H9 (cell line): Measurements from ENCODE around the gene ADAM11. TPM values are rescaled to one million over a fixed set of nuclear protein-coding genes. Genes with fewer than 3 reads are reported as not detected.

ENCODE experiments used
- DNase-seq: peaks from one replicate; pipeline ENCODE4 v3.0.0-alpha.2; 2017
- H2AFZ ChIP-seq: one replicate; pipeline ENCODE4 v1.6.1; 2013; ENCODE audit warnings: mild to moderate bottlenecking, low read length, control low read depth, moderate library complexity
- H2AK5ac ChIP-seq: 2 replicates; pipeline ENCODE4 v1.6.1; 2013; ENCODE audit warnings: low read length, control low read depth, mixed read lengths; ENCODE audit not compliant: insufficient read length
- H2BK120ac ChIP-seq: one replicate; pipeline ENCODE4 v1.6.1; 2013; ENCODE audit warnings: low read depth, mild to moderate bottlenecking, low read length, control low read depth, inconsistent platforms; ENCODE audit not compliant: poor library complexity, severe bottlenecking
- H2BK12ac ChIP-seq: 2 replicates; pipeline ENCODE4 v1.6.1; 2013; ENCODE audit warnings: low read length, control low read depth, mixed read lengths, low read depth; ENCODE audit not compliant: insufficient read length
- H2BK15ac ChIP-seq: 2 replicates; pipeline ENCODE4 v1.6.1; 2013; ENCODE audit warnings: low read depth, low read length, control low read depth
- H2BK20ac ChIP-seq: one replicate; pipeline ENCODE4 v1.6.1; 2013; ENCODE audit warnings: low read depth, mild to moderate bottlenecking, low read length, control low read depth, inconsistent platforms; ENCODE audit not compliant: poor library complexity, severe bottlenecking
- H2BK5ac ChIP-seq: 2 replicates; pipeline ENCODE4 v1.6.1; 2013; ENCODE audit warnings: low read length, control low read depth, mixed read lengths; ENCODE audit not compliant: insufficient read length
- H3K14ac ChIP-seq: 2 replicates; pipeline ENCODE4 v1.6.1; 2013; ENCODE audit warnings: low read length, control low read depth; ENCODE audit not compliant: insufficient read depth
- H3K18ac ChIP-seq: 2 replicates; pipeline ENCODE4 v1.6.1; 2013; ENCODE audit warnings: low read depth, mild to moderate bottlenecking, mixed read lengths, low read length, control low read depth; ENCODE audit not compliant: insufficient read length
- H3K23ac ChIP-seq: 2 replicates; pipeline ENCODE4 v1.6.1; 2013; ENCODE audit warnings: low read length, control low read depth, mixed read lengths, low read depth; ENCODE audit not compliant: insufficient read length
- H3K23me2 ChIP-seq: 2 replicates; pipeline ENCODE4 v1.6.1; 2013; ENCODE audit warnings: low read depth, mild to moderate bottlenecking, mixed read lengths, low read length, control low read depth; ENCODE audit not compliant: insufficient read length, poor library complexity, severe bottlenecking
- H3K27ac ChIP-seq: 2 replicates; pipeline ENCODE4 v1.5.1; 2013; ENCODE audit warnings: low read length, control low read depth, mixed read lengths, low read depth; ENCODE audit not compliant: insufficient read length
- H3K27me3 ChIP-seq: 2 replicates; pipeline ENCODE4 v1.6.1; 2013; ENCODE audit warnings: low read length, control low read depth, inconsistent platforms; ENCODE audit not compliant: insufficient read depth
- H3K4ac ChIP-seq: 2 replicates; pipeline ENCODE4 v1.6.1; 2013; ENCODE audit warnings: low read depth, mild to moderate bottlenecking, control low read depth, inconsistent platforms, low read length, moderate library complexity
- H3K4me1 ChIP-seq: 2 replicates; pipeline ENCODE4 v1.6.1; 2013; ENCODE audit warnings: low read length, control low read depth, inconsistent platforms; ENCODE audit not compliant: insufficient read depth
- H3K4me2 ChIP-seq: 2 replicates; pipeline ENCODE4 v1.6.1; 2013; ENCODE audit warnings: low read length, control low read depth, mixed read lengths; ENCODE audit not compliant: insufficient read length, insufficient read depth
- H3K56ac ChIP-seq: 2 replicates; pipeline ENCODE4 v1.6.1; 2013; ENCODE audit warnings: low read depth, mild to moderate bottlenecking, mixed read lengths, low read length, control low read depth; ENCODE audit not compliant: insufficient read length
- H3K79me1 ChIP-seq: 2 replicates; pipeline ENCODE4 v1.6.1; 2013; ENCODE audit warnings: low read depth, mild to moderate bottlenecking, moderate library complexity, low read length, control low read depth, inconsistent platforms; ENCODE audit not compliant: insufficient read depth, poor library complexity, severe bottlenecking
- H3K79me2 ChIP-seq: 2 replicates; pipeline ENCODE4 v1.6.1; 2013; ENCODE audit warnings: low read length, control low read depth, inconsistent platforms; ENCODE audit not compliant: insufficient read depth
- H3K9ac ChIP-seq: 2 replicates; pipeline ENCODE4 v1.6.1; 2013; ENCODE audit warnings: low read length, control low read depth, mixed read lengths; ENCODE audit not compliant: insufficient read length; ENCODE audit errors: extremely low read depth
- H3K9me3 ChIP-seq: one replicate; pipeline ENCODE4 v1.6.1; 2013; ENCODE audit warnings: low read depth, low read length, inconsistent platforms; ENCODE audit not compliant: control insufficient read depth
- H3T11ph ChIP-seq: one replicate; pipeline ENCODE4 v1.6.1; 2013; ENCODE audit warnings: mild to moderate bottlenecking, low read length, control low read depth, inconsistent platforms
- H4K20me1 ChIP-seq: one replicate; pipeline ENCODE4 v1.6.1; 2013; ENCODE audit not compliant: control insufficient read depth, insufficient read length, insufficient read depth
- H4K5ac ChIP-seq: 2 replicates; pipeline ENCODE4 v1.6.1; 2013; ENCODE audit warnings: low read depth, mild to moderate bottlenecking, mixed read lengths, low read length, control low read depth; ENCODE audit not compliant: insufficient read length
- H4K8ac ChIP-seq: replicated peaks from 2 replicates; pipeline ENCODE4 v1.6.1; 2013; ENCODE audit warnings: low read length, control low read depth, mixed read lengths, low read depth; ENCODE audit not compliant: insufficient read length
- H4K91ac ChIP-seq: 2 replicates; pipeline ENCODE4 v1.6.1; 2013; ENCODE audit warnings: low read depth, mild to moderate bottlenecking, moderate library complexity, mixed read lengths, low read length, control low read depth; ENCODE audit not compliant: insufficient read length
- H3K27ac Mint-ChIP-seq, 3 experiments: 2 replicates in 2 of 3; 3 replicates in 1 of 3; pipeline ENCODE4 v1.8.0; 2020 to 2021; ENCODE audit warnings: mixed read lengths in 3 of 3, mild to moderate bottlenecking in 1 of 3, moderate library complexity in 1 of 3
- H3K27me3 Mint-ChIP-seq: 2 replicates; pipeline ENCODE4 v1.8.0; 2021; ENCODE audit warnings: low read depth, mild to moderate bottlenecking, moderate library complexity, mixed read lengths
- H3K36me3 Mint-ChIP-seq, 3 experiments: 2 replicates in 2 of 3; 3 replicates in 1 of 3; pipeline ENCODE4 v1.8.0; 2020 to 2021; ENCODE audit warnings: low read depth in 3 of 3, mixed read lengths in 3 of 3; ENCODE audit not compliant: insufficient read depth in 1 of 3
- H3K4me1 Mint-ChIP-seq, 2 experiments: 2 replicates each; pipeline ENCODE4 v1.8.0; 2020; ENCODE audit warnings: mixed read lengths in 2 of 2
- H3K4me3 Mint-ChIP-seq, 2 experiments: 2 replicates in 1 of 2; 3 replicates in 1 of 2; pipeline ENCODE4 v1.8.0; 2020 to 2021; ENCODE audit warnings: mild to moderate bottlenecking in 2 of 2, mixed read lengths in 2 of 2, moderate library complexity in 1 of 2
- H3K9me3 Mint-ChIP-seq, 2 experiments: 2 replicates in 1 of 2; 3 replicates in 1 of 2; pipeline ENCODE4 v1.8.0; 2020; ENCODE audit warnings: mild to moderate bottlenecking in 2 of 2, mixed read lengths in 2 of 2, moderate library complexity in 1 of 2
- CTCF ChIP-seq: fragments of 200-600 bp; sonication (generic); conservative IDR thresholded peaks from 3 replicates; pipeline ENCODE4 v1.8.0; 2021; ENCODE audit warnings: antibody characterized with exemption, mild to moderate bottlenecking
- whole genome bisulfite sequencing: extraction: QIAGEN DNeasy Blood & Tissue Kit; methylation state at CpG from one replicate; pipeline ENCODE4 v1.1.7; 2013; ENCODE audit warnings: missing lambda C conversion rate, low lambda C conversion rate, mixed read lengths; ENCODE audit not compliant: insufficient read length; ENCODE audit errors: extremely low coverage; 5-methylcytosine and 5-hydroxymethylcytosine counted together
- total RNA-seq: library from RNA; stranded (reverse); gene quantifications from 2 replicates; pipeline ENCODE4 v1.2.1, GENCODE V29; 2021

The ADAM11 gene
- total RNA-seq, 1 experiment from 2014 or later = 4.6 TPM

DNA sequence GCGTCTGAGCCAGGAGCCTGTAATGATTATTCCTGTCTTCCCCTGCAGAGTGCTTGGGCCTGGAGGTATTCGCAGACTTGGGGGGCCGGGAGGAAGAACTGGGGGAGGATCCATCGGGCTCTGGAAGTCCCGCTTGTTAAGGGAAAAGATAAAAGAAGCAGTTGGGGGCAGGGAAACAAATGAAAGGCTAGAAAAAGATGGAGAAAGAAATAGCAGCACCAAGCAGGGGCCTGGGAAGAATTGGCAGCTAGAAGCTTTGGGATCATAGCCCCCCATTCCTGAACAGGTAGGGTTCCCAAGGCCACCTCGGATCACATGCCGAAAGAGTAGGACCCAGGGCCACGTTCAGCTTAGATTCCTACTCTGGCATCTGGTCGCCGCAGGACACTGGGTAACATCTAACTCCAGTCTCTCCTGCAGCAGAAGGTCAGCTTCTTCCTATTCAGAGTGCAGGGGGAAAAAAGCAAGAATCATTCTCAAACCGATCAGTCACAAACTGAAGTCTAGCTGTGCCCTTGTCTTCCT, 23.6 kb downstream of the ADAM11 start:
- Histone ChIP-seq H4K20me1 (no peaks in the 10 kb centered on the region), H2BK20ac (no peak overlapping the region), H2AK5ac (no peak overlapping the region), H2BK12ac (no peak overlapping the region), H3K56ac (no peak overlapping the region), H2AFZ (no peak overlapping the region), H3K4ac (no peak overlapping the region), H3K23me2 (no peaks in the 10 kb centered on the region), H3K9me3 (no peaks in the 10 kb centered on the region), H3K14ac (no peak overlapping the region), H3K79me1 (no peaks in the 10 kb centered on the region), H3K18ac (no peak overlapping the region), H4K5ac (no peak overlapping the region), H3K27me3 (no peaks in the 10 kb centered on the region; the same call in 1 of the 2 replicates), H3K9ac (no peak overlapping the region), H2BK120ac (no peak overlapping the region), H3K27ac (no peak overlapping the region), H2BK15ac (no peak overlapping the region), H2BK5ac (no peak overlapping the region), H3T11ph (no peak overlapping the region), H3K4me2 (no peak overlapping the region), H3K23ac (no peak overlapping the region), H3K79me2 (no peaks in the 10 kb centered on the region), H4K8ac (no peak overlapping the region), H4K91ac (no peak overlapping the region), H3K4me1 (peaks cover 2% of the 10 kb centered on the region; the same call in 1 of the 2 replicates)
- H3K36me3 Mint-ChIP-seq = no peaks in the 10 kb centered on the region
- peak overlapping the region; percentile 15 to 58 (median 47); a peak in 3 of 7 replicates for H3K27ac Mint-ChIP-seq
- peaks cover 18 to 31% of the 10 kb centered on the region in 2 experiments for H3K4me1 Mint-ChIP-seq
- H3K9me3 Mint-ChIP-seq = no peaks in the 10 kb centered on the region
- H3K27me3 Mint-ChIP-seq = peaks cover 16% of the 10 kb centered on the region
- peak; percentile 33 for DNase-seq
- WGBS = no CpG with 5 or more reads among the region's 11 CpGs
- no peak for TF ChIP-seq CTCF
- H3K4me3 Mint-ChIP-seq = 0 out of 5 replicates have a peak overlapping the region, but pooled peaks of 1 of the 2 experiments have one; percentile 33
